Keratinocyte (primary cell): Measurements from ENCODE around the gene FXYD2.

ENCODE experiments used
- CTCF ChIP-seq, 3 experiments: IDR thresholded peaks in 1 of 3; conservative IDR thresholded peaks in 1 of 3; optimal IDR thresholded peaks in 1 of 3; 2 replicates in 2 of 3; 3 replicates in 1 of 3; pipeline versions ENCODE3 to v1.5.1; 2011; ENCODE audit warnings: low read length in 3 of 3, mild to moderate bottlenecking in 3 of 3, moderate library complexity in 2 of 3, control low read depth in 1 of 3, inconsistent platforms in 1 of 3; ENCODE audit not compliant: insufficient read depth in 2 of 3; ENCODE audit errors: extremely low read depth in 1 of 3
- EZH2 ChIP-seq: IDR thresholded peaks from one replicate; pipeline ENCODE4 v1.6.1; 2012; ENCODE audit warnings: inconsistent platforms, mild to moderate bottlenecking, low read length, moderate library complexity

- no peak for TF ChIP-seq CTCF (optimal IDR thresholded peaks at IDR 0.05 in 1 of 3, IDR thresholded peaks at IDR 0.05 in 1 of 3, conservative IDR thresholded peaks at IDR 0.05 in 1 of 3; ENCODE audit: extremely low read depth in 1 of 3, insufficient read depth in 2 of 3, low read length in 3 of 3)
- no peak for TF ChIP-seq EZH2
Observed at GRCh38 chr11:117863383-117863782, 38.8 kb upstream of the FXYD2 start.
